GM23338 (cell line): ENCODE measurements around the gene CLK1. TPM values are rescaled to one million over a fixed set of nuclear protein-coding genes. Genes with fewer than 3 reads are reported as not detected.

Experiments
- ATAC-seq: fragments of 200-7000 bp; cut with Tn5 transposase; 3 replicates; pipeline ENCODE4 v1.9.1; 2020
- DNase-seq: peaks from one replicate; pipeline ENCODE4 v3.0.0-alpha.2; 2015; ENCODE audit warnings: low spot score
- H2AFZ ChIP-seq: fragments of 200-600 bp; sonication (generic); 2 replicates; pipeline ENCODE4 v1.8.0; 2016; ENCODE audit warnings: antibody characterized with exemption, mild to moderate bottlenecking, moderate library complexity
- H3F3A ChIP-seq: fragments of 200-600 bp; sonication (generic); replicated peaks from 2 replicates; pipeline ENCODE4 v1.8.0; 2017; ENCODE audit warnings: antibody characterized with exemption, mixed run types, low read depth
- H3K27ac ChIP-seq: fragments of 200-600 bp; sonication (generic); 2 replicates; pipeline ENCODE4 v1.6.1; 2016; ENCODE audit warnings: low read depth
- H3K27me3 ChIP-seq: fragments of 200-600 bp; sonication (generic); 2 replicates; pipeline ENCODE4 v1.8.0; 2016; ENCODE audit warnings: mild to moderate bottlenecking, mixed run types, moderate library complexity; ENCODE audit not compliant: insufficient read depth
- H3K36me3 ChIP-seq: fragments of 200-600 bp; sonication (generic); 2 replicates; pipeline ENCODE4 v1.8.0; 2016; ENCODE audit warnings: mild to moderate bottlenecking; ENCODE audit not compliant: insufficient read depth
- H3K4me1 ChIP-seq: fragments of 200-600 bp; sonication (generic); 2 replicates; pipeline ENCODE4 v1.8.0; 2016; ENCODE audit warnings: mild to moderate bottlenecking, moderate library complexity; ENCODE audit not compliant: insufficient read depth
- H3K4me2 ChIP-seq: fragments of 200-600 bp; sonication (generic); 2 replicates; pipeline ENCODE4 v1.7.1; 2017; ENCODE audit warnings: mixed run types
- H3K4me3 ChIP-seq: fragments of 200-600 bp; sonication (generic); 2 replicates; pipeline ENCODE4 v1.6.1; 2016; ENCODE audit warnings: mixed run types
- H3K79me2 ChIP-seq: fragments of 200-600 bp; sonication (generic); replicated peaks from 2 replicates; pipeline ENCODE4 v1.8.0; 2017; ENCODE audit warnings: mild to moderate bottlenecking; ENCODE audit not compliant: insufficient read depth
- H3K9me2 ChIP-seq: fragments of 200-600 bp; sonication (generic); 2 replicates; pipeline ENCODE4 v1.8.0; 2017; ENCODE audit not compliant: insufficient read depth
- H4K20me1 ChIP-seq: fragments of 200-600 bp; sonication (generic); replicated peaks from 2 replicates; pipeline ENCODE4 v1.8.0; 2017; ENCODE audit warnings: mild to moderate bottlenecking; ENCODE audit not compliant: insufficient read depth
- H3K27ac Mint-ChIP-seq: 2 replicates; pipeline ENCODE4 v1.8.0; 2020; ENCODE audit warnings: inconsistent platforms, mild to moderate bottlenecking, moderate library complexity, mixed read lengths
- H3K27me3 Mint-ChIP-seq: 3 replicates; pipeline ENCODE4 v1.8.0; 2022; ENCODE audit warnings: low read depth, mild to moderate bottlenecking, moderate library complexity, mixed read lengths, inconsistent platforms; ENCODE audit not compliant: insufficient read depth, poor library complexity
- H3K36me3 Mint-ChIP-seq: 3 replicates; pipeline ENCODE4 v1.8.0; 2021; ENCODE audit warnings: low read depth, mild to moderate bottlenecking, inconsistent platforms, moderate library complexity, mixed read lengths
- H3K4me1 Mint-ChIP-seq: 3 replicates; pipeline ENCODE4 v1.8.0; 2020; ENCODE audit warnings: mild to moderate bottlenecking, inconsistent platforms, mixed read lengths
- H3K4me3 Mint-ChIP-seq: 3 replicates; pipeline ENCODE4 v1.8.0; 2021; ENCODE audit warnings: moderate library complexity, mild to moderate bottlenecking, inconsistent platforms, mixed read lengths
- H3K9me3 Mint-ChIP-seq: 3 replicates; pipeline ENCODE4 v1.8.0; 2020; ENCODE audit warnings: moderate library complexity, mild to moderate bottlenecking, inconsistent platforms, mixed read lengths
- ETS1 ChIP-seq: IDR thresholded peaks from 2 replicates; pipeline ENCODE4 v1.6.1; 2016; ENCODE audit warnings: antibody characterized with exemption
- EZH2 ChIP-seq: fragments of 200-600 bp; sonication (generic); IDR thresholded peaks from one replicate; pipeline ENCODE4 v1.8.0; 2017; ENCODE audit warnings: antibody characterized with exemption, mild to moderate bottlenecking, low read depth; ENCODE audit not compliant: unreplicated experiment
- JUNB ChIP-seq: IDR thresholded peaks from one replicate; pipeline ENCODE4 v1.6.1; 2016; ENCODE audit warnings: antibody characterized with exemption; ENCODE audit not compliant: unreplicated experiment
- NANOG ChIP-seq: IDR thresholded peaks from 2 replicates; pipeline ENCODE4 v1.6.1; 2016; ENCODE audit warnings: antibody characterized with exemption, borderline replicate concordance
- REST ChIP-seq: IDR thresholded peaks from one replicate; pipeline ENCODE4 v1.6.1; 2018; ENCODE audit warnings: antibody characterized with exemption; ENCODE audit not compliant: unreplicated experiment
- STAT1 ChIP-seq: IDR thresholded peaks from one replicate; pipeline ENCODE4 v1.6.1; 2016; ENCODE audit warnings: antibody characterized with exemption; ENCODE audit not compliant: unreplicated experiment
- ZNF114 ChIP-seq: fragments of 250-450 bp; sonication (Bioruptor Pico); IDR thresholded peaks from 2 replicates; pipeline ENCODE4 v1.5.0; 2020; ENCODE audit warnings: mild to moderate bottlenecking, moderate library complexity
- ZNF331 ChIP-seq: fragments of 250-450 bp; sonication (Bioruptor Pico); IDR thresholded peaks from 2 replicates; pipeline ENCODE4 v1.5.0; 2020; ENCODE audit warnings: low read depth, mild to moderate bottlenecking, moderate library complexity
- ZNF462 ChIP-seq: fragments of 250-450 bp; sonication (Bioruptor Pico); IDR thresholded peaks from 2 replicates; pipeline ENCODE4 v1.5.0; 2020; ENCODE audit warnings: mild to moderate bottlenecking, moderate library complexity
- polyA plus RNA-seq: library from polyadenylated mRNA; unstranded; fragments of >200 nt; fragmentation: Nextera tagmentation; extraction: Ambion mirVana; gene quantifications from 2 replicates; pipeline ENCODE4 v1.2.1, GENCODE V29; 2016
- total RNA-seq: library from RNA; depleted of rRNA; stranded (reverse); fragments of >200 nt; shearing (Covaris generic); gene quantifications from 2 replicates; pipeline ENCODE4 v1.2.3, GENCODE V29; 2014

The CLK1 gene
- total and polyA plus RNA-seq, 2 experiments from 2014 or later, result 26.7 to 36.0 TPM

DNA sequence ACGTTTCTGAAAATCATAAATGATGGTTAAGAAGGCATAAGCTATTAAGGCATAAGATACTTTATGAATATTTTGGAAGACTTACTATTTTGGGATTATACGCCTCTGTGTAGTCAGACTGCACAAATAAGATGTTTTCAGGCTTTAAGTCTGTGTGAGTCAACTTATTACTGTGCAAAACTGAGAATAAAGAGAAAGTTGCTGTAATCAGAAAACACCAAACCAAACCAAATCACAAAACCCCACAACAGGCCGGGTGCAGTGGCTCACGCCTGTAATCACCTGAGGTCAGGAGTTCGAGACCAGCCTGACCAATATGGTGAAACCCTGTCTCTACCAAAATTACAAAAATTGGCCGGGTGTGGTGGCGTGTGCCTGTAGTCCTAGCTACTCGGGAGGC lies 7.7 kb downstream of the CLK1 start:
- Histone ChIP-seq H4K20me1 (peaks cover 15% of the 10 kb centered on the region), H3K79me2 (peaks cover 45% of the 10 kb centered on the region)

DNA sequence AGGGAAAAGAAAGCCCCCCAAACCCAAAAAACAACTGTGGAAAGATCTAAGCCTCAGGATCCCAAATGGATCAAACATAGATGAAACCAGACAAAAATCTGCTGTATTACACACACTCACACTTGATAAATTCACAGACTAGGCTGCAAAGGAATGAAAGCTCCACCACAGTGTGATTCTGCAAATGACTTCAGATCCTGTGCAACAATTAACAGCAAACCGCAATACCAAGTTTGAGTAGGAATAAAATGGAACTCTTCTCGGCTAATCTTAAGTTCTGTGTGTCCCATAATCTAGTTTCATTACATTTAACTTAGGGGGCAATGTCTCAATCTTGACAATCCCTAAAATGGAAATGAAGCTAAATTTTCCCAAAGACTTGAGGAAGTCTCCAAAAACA lies 11.9 kb downstream of the CLK1 start:
- H3K27ac ChIP-seq, result no peak overlapping the region
- H3K9me3 Mint-ChIP-seq, result no peaks in the 10 kb centered on the region
- ATAC-seq (no peak), DNase-seq (no peak)
- no peaks in the 10 kb centered on the region for H3K9me2 ChIP-seq
- no peak overlapping the region for H2AFZ ChIP-seq
- H3K4me3 ChIP-seq, result no peak overlapping the region
- peaks cover 12% of the 10 kb centered on the region for H3F3A ChIP-seq
- no peaks in the 10 kb centered on the region for H3K4me1 Mint-ChIP-seq
- no peaks in the 10 kb centered on the region for H3K4me1 ChIP-seq
- H3K4me3 Mint-ChIP-seq, result no peak overlapping the region
- H4K20me1 ChIP-seq, result peaks cover 4% of the 10 kb centered on the region
- no peaks in the 10 kb centered on the region for H3K27me3 ChIP-seq
- peaks cover 3% of the 10 kb centered on the region for H3K79me2 ChIP-seq
- peaks cover 58% of the 10 kb centered on the region for H3K36me3 ChIP-seq
- H3K27ac Mint-ChIP-seq, result no peak overlapping the region
- TF ChIP-seq ETS1 (no peak), EZH2 (no peak), ZNF462 (CRISPR knock-in tag) (no peak), JUNB (no peak), ZNF331 (CRISPR knock-in tag) (no peak), REST (no peak), ZNF114 (CRISPR knock-in tag) (no peak), STAT1 (no peak), NANOG (no peak)
- H3K36me3 Mint-ChIP-seq, result peaks cover 59% of the 10 kb centered on the region
- H3K4me2 ChIP-seq, result no peak overlapping the region
- peaks cover 5% of the 10 kb centered on the region for H3K27me3 Mint-ChIP-seq

More for the DNA sequence above, 7.7 kb downstream of the CLK1 start:
- no peak for ATAC-seq
- no peak overlapping the region for H3K4me3 Mint-ChIP-seq
- Histone ChIP-seq H3K27me3 (no peaks in the 10 kb centered on the region), H3K4me1 (peaks cover 10% of the 10 kb centered on the region), H3F3A (peaks cover 7% of the 10 kb centered on the region), H2AFZ (no peak overlapping the region), H3K36me3 (peaks cover 86% of the 10 kb centered on the region), H3K4me2 (no peak overlapping the region), H3K9me2 (no peaks in the 10 kb centered on the region), H3K27ac (no peak overlapping the region), H3K4me3 (no peak overlapping the region)
- H3K36me3 Mint-ChIP-seq, result peaks cover 89% of the 10 kb centered on the region
- TF ChIP-seq ZNF331 (CRISPR knock-in tag), result no peak
- H3K4me1 Mint-ChIP-seq, result peaks cover 11% of the 10 kb centered on the region
- no peak overlapping the region for H3K27ac Mint-ChIP-seq
- DNase-seq, result no peak
- peaks cover 1% of the 10 kb centered on the region for H3K27me3 Mint-ChIP-seq
- no peaks in the 10 kb centered on the region for H3K9me3 Mint-ChIP-seq
